SK-N-SH (cell line): ENCODE results near the gene ADD3. TPM values are rescaled to one million over a fixed set of nuclear protein-coding genes. Genes with fewer than 3 reads are reported as not detected.

Experiments
- CTCF ChIA-PET: fragments of 300-600, 350-600 bp; formaldehyde crosslinking; extraction: SDS; loops from one replicate; lab custom pipeline; 2021; lab: Yijun Ruan, JAX
- POLR2A ChIA-PET: fragments of 350-600 bp; sonication (Branson Sonifier 250); formaldehyde crosslinking; extraction: SDS; loops from one replicate; lab custom pipeline; 2020; ENCODE audit warnings: antibody characterized with exemption, inconsistent platforms; lab: Yijun Ruan, JAX
- DNase-seq: peaks from one replicate; pipeline ENCODE4 v3.0.0; 2012
- H2AFZ ChIP-seq: fragments of 200-600 bp; sonication (generic); 2 replicates; pipeline ENCODE4 v1.8.1; 2016; ENCODE audit warnings: antibody characterized with exemption, mild to moderate bottlenecking, low read depth
- H3F3A ChIP-seq: fragments of 200-600 bp; sonication (generic); replicated peaks from 2 replicates; pipeline ENCODE3; 2016; ENCODE audit warnings: antibody characterized with exemption, mild to moderate bottlenecking; ENCODE audit not compliant: insufficient read depth
- H3K27ac ChIP-seq, 2 experiments: fragments of 200-500 bp in 1 of 2; fragments of 200-600 bp in 1 of 2; sonication (Bioruptor generic) in 1 of 2; sonication (generic), shearing (Covaris generic) in 1 of 2; 2 replicates each; pipeline versions ENCODE4 v1.5.1 to v1.6.1; 2014 to 2016; ENCODE audit warnings: low read depth in 2 of 2, inconsistent platforms in 1 of 2, low read length in 1 of 2, mild to moderate bottlenecking in 1 of 2, mixed read lengths in 1 of 2
- H3K27me3 ChIP-seq: fragments of 200-600 bp; sonication (generic), shearing (Covaris generic); 2 replicates; pipeline ENCODE4 v1.6.1; 2016; ENCODE audit warnings: mixed run types; ENCODE audit not compliant: insufficient read depth
- H3K36me3 ChIP-seq, 2 experiments: fragments of 200-500 bp in 1 of 2; fragments of 200-600 bp in 1 of 2; sonication (Bioruptor generic) in 1 of 2; sonication (generic) in 1 of 2; replicated peaks in 1 of 2; 2 replicates each; pipeline versions ENCODE3 to v1.5.1; 2014 to 2016; ENCODE audit warnings: low read length in 1 of 2, mild to moderate bottlenecking in 1 of 2; ENCODE audit not compliant: insufficient read depth in 2 of 2, control insufficient read depth in 1 of 2
- H3K4me1 ChIP-seq, 2 experiments: fragments of 200-500 bp in 1 of 2; fragments of 200-600 bp in 1 of 2; sonication (Bioruptor generic) in 1 of 2; sonication (generic), shearing (Covaris generic) in 1 of 2; 2 replicates each; pipeline versions ENCODE4 v1.5.1 to v1.6.1; 2014 to 2016; ENCODE audit warnings: low read depth in 1 of 2, low read length in 1 of 2, mixed run types in 1 of 2; ENCODE audit not compliant: insufficient read depth in 2 of 2, control insufficient read depth in 1 of 2
- H3K4me2 ChIP-seq: fragments of 200-600 bp; sonication (generic), shearing (Covaris generic); 2 replicates; pipeline ENCODE4 v1.6.1; 2017; ENCODE audit warnings: mixed run types
- H3K4me3 ChIP-seq, 2 experiments: fragments of 200-500 bp in 1 of 2; fragments of 200-600 bp in 1 of 2; sonication (Bioruptor generic) in 1 of 2; sonication (generic), shearing (Covaris generic) in 1 of 2; 2 replicates each; pipeline versions ENCODE4 v1.5.1 to v1.8.1; 2014 to 2016; ENCODE audit warnings: low read depth in 2 of 2, inconsistent platforms in 1 of 2, low read length in 1 of 2, mild to moderate bottlenecking in 1 of 2, mixed read lengths in 1 of 2, moderate library complexity in 1 of 2
- H3K79me2 ChIP-seq: fragments of 200-600 bp; sonication (generic); 2 replicates; pipeline ENCODE4 v1.8.1; 2017; ENCODE audit warnings: mild to moderate bottlenecking; ENCODE audit not compliant: insufficient read depth
- H3K9ac ChIP-seq: fragments of 200-600 bp; sonication (generic); 2 replicates; pipeline ENCODE4 v1.6.1; 2017; ENCODE audit warnings: mixed run types
- H3K9me2 ChIP-seq: fragments of 200-600 bp; sonication (generic); 2 replicates; pipeline ENCODE4 v1.6.1; 2017; ENCODE audit warnings: mixed run types
- H3K9me3 ChIP-seq: fragments of 200-600 bp; sonication (generic); 2 replicates; pipeline ENCODE4 v1.6.1; 2017; ENCODE audit warnings: mixed run types, mild to moderate bottlenecking, moderate library complexity
- H4K20me1 ChIP-seq: fragments of 200-600 bp; sonication (generic); 2 replicates; pipeline ENCODE4 v1.6.1; 2017; ENCODE audit warnings: mild to moderate bottlenecking, mixed run types; ENCODE audit not compliant: insufficient read depth
- EP300 ChIP-seq, 2 experiments: IDR thresholded peaks; 2 replicates each; pipeline versions ENCODE4 v1.4.0 to v1.6.1; 2012; ENCODE audit warnings: borderline replicate concordance in 1 of 2, low read depth in 1 of 2, low read length in 1 of 2
- EZH2phosphoT487 ChIP-seq: fragments of 200-600 bp; sonication (generic); IDR thresholded peaks from 2 replicates; pipeline ENCODE4 v1.6.1; 2017; ENCODE audit warnings: low read depth, mixed run types, mild to moderate bottlenecking, antibody characterized with exemption, moderate library complexity, borderline replicate concordance
- GATA2 ChIP-seq: sonication (generic); formaldehyde crosslinking; IDR thresholded peaks from 2 replicates; pipeline ENCODE4 v1.5.0; 2020; ENCODE audit warnings: mild to moderate bottlenecking, missing genetic modification reagents
- MXI1 ChIP-seq: IDR thresholded peaks from 2 replicates; pipeline ENCODE4 v1.6.1; 2012; ENCODE audit warnings: mild to moderate bottlenecking, low read depth, low read length, improper control_type of control experiment
- REST ChIP-seq: IDR thresholded peaks from 2 replicates; pipeline ENCODE4 v1.6.1; 2012; ENCODE audit warnings: mild to moderate bottlenecking, low read depth, low read length, moderate library complexity
- RFX5 ChIP-seq: IDR thresholded peaks from 2 replicates; pipeline ENCODE4 v1.6.1; 2012; ENCODE audit warnings: mild to moderate bottlenecking, improper control_type of control experiment, low read length
- RXRA ChIP-seq: IDR thresholded peaks from 2 replicates; pipeline ENCODE4 v1.4.0; 2012; ENCODE audit warnings: low read depth, mild to moderate bottlenecking, borderline replicate concordance
- TCF12 ChIP-seq: IDR thresholded peaks from 2 replicates; pipeline ENCODE4 v1.4.0; 2012
- YY1 ChIP-seq: IDR thresholded peaks from 2 replicates; pipeline ENCODE4 v1.4.0; 2012; ENCODE audit warnings: low read depth, mild to moderate bottlenecking
- WGBS: methylation state at CpG from one replicate; pipeline ENCODE4 v1.1.6; 2017; ENCODE audit warnings: low lambda C conversion rate; 5-methylcytosine and 5-hydroxymethylcytosine counted together
- polyA plus RNA-seq, 3 experiments: library from polyadenylated mRNA; depleted of rRNA; stranded (reverse); fragments of >200 nt; gene quantifications; 2 replicates each; pipeline ENCODE4 v1.2.3, GENCODE V29; 2012
- TF ChIP-seq, protein P1 (sequence below): fragments of 200-600 bp; sonication (generic); IDR thresholded peaks from 2 replicates; pipeline ENCODE4 v1.6.1; 2017; ENCODE audit warnings: antibody characterized with exemption, mild to moderate bottlenecking, moderate library complexity

The ADD3 gene
- polyA plus RNA-seq, 1 of the 3 experiments (the other 2 are of a cell fraction): 27.6 TPM

DNA sequence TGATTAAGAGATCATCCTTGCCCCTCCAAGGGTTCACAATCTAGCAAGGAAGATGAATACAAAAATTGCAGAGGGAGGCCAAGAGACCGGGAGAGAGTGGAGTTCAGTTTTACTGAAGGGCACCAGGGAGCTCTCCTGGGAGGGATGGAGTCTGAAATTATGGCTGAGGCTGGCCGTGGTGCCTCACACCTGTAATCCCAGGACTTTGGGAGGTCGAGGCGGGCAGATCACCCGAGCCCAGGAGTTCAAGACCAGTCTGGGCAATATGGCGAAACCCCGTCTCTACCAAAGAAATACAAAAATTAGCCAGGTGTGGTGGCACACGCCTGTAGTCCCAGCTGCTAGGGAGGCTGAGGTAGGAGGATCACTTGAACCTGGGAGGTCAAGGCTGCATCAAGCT is 148.3 kb downstream of the ADD3 start:
- no peak overlapping the region for H3K9ac ChIP-seq
- ChIA-PET CTCF (interaction anchor here (0.7 to 1.8 kb wide), 3 partner anchors 18 to 287 kb away, joined by 3 to 4 read pairs (median 3); no protein-coding TSS in a partner anchor), POLR2A (no interaction called here)
- DNase-seq: no peak
- no peaks in the 10 kb centered on the region for H3K9me2 ChIP-seq
- H3K9me3 ChIP-seq: no peaks in the 10 kb centered on the region
- H3K27ac ChIP-seq: no peak overlapping the region
- no peak overlapping the region for H2AFZ ChIP-seq
- no peak overlapping the region for H3K4me2 ChIP-seq
- no peak overlapping the region for H3K4me3 ChIP-seq
- no peaks in the 10 kb centered on the region for H3K79me2 ChIP-seq
- H3F3A ChIP-seq: no peaks in the 10 kb centered on the region
- 70% methylated on average over 8 of the region's 8 CpGs for WGBS
- H3K4me1 ChIP-seq: peaks cover 0 to 13% of the 10 kb centered on the region in 2 experiments; a peak in 1 of 4 replicates
- H3K27me3 ChIP-seq: no peaks in the 10 kb centered on the region; the same call in 1 of the 2 replicates
- H3K36me3 ChIP-seq: no peaks in the 10 kb centered on the region
- H4K20me1 ChIP-seq: no peaks in the 10 kb centered on the region
- no peak for TF ChIP-seq EZH2phosphoT487
- TF ChIP-seq, protein P1, sequence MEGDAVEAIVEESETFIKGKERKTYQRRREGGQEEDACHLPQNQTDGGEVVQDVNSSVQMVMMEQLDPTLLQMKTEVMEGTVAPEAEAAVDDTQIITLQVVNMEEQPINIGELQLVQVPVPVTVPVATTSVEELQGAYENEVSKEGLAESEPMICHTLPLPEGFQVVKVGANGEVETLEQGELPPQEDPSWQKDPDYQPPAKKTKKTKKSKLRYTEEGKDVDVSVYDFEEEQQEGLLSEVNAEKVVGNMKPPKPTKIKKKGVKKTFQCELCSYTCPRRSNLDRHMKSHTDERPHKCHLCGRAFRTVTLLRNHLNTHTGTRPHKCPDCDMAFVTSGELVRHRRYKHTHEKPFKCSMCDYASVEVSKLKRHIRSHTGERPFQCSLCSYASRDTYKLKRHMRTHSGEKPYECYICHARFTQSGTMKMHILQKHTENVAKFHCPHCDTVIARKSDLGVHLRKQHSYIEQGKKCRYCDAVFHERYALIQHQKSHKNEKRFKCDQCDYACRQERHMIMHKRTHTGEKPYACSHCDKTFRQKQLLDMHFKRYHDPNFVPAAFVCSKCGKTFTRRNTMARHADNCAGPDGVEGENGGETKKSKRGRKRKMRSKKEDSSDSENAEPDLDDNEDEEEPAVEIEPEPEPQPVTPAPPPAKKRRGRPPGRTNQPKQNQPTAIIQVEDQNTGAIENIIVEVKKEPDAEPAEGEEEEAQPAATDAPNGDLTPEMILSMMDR: no peak
- no peak for TF ChIP-seq MXI1
- TF ChIP-seq EP300 (IDR thresholded peaks at IDR 0.05; ENCODE audit: borderline replicate concordance in 1 of 2, low read depth in 1 of 2, low read length in 1 of 2): no peak
- no peak for TF ChIP-seq RFX5
- TF ChIP-seq RXRA: no peak
- TF ChIP-seq REST: no peak
- TF ChIP-seq YY1: no peak
- TF ChIP-seq GATA2 (CRISPR knock-in tag): no peak
- TF ChIP-seq TCF12: no peak
